Stimulated activated naive B cell treated with anti-CD40 and anti-IgM and Interleukin-4, amounts not matched to agents 10 μg/mL and 1 μg/mL and 100 μg/mL, for 72 hours (primary cell): ENCODE results near the gene ASCL2.

Experiments used
- ATAC-seq, 2 donors: fragments of 150-1000 bp; cut with Tn5 transposase; replicated peaks; 2 replicates each; pipeline ENCODE4 v1.10.0; 2021; ENCODE audit warnings: moderate library complexity in 1 of 2
- DNase-seq: peaks from one replicate; pipeline ENCODE4 v3.0.0; 2021
- H3K27ac Mint-ChIP-seq: one replicate; pipeline ENCODE4 v1.8.0; 2022; ENCODE audit warnings: mild to moderate bottlenecking, mixed read lengths
- H3K27me3 Mint-ChIP-seq, 2 donors: one replicate each; pipeline ENCODE4 v1.8.0; 2022; ENCODE audit warnings: mixed read lengths in 2 of 2
- H3K36me3 Mint-ChIP-seq, 2 donors: one replicate each; pipeline ENCODE4 v1.8.0; 2022; ENCODE audit warnings: mixed read lengths in 2 of 2, mild to moderate bottlenecking in 1 of 2
- H3K4me1 Mint-ChIP-seq, 2 donors: one replicate each; pipeline ENCODE4 v1.8.0; 2022; ENCODE audit warnings: mixed read lengths in 2 of 2, mild to moderate bottlenecking in 1 of 2
- H3K4me3 Mint-ChIP-seq, 2 donors: one replicate each; pipeline ENCODE4 v1.8.0; 2022; ENCODE audit warnings: mild to moderate bottlenecking in 2 of 2, mixed read lengths in 2 of 2, moderate library complexity in 1 of 2
- H3K9me3 Mint-ChIP-seq, 2 donors: one replicate each; pipeline ENCODE4 v1.8.0; 2022; ENCODE audit warnings: mixed read lengths in 2 of 2, mild to moderate bottlenecking in 1 of 2

The ASCL2 gene

GRCh38 chr11:2270322-2271076, at the start of gene ASCL2:
TSS of gene ASCL2 (minus strand) at chr11:2270588. CDS start at chr11:2270332, 256 bp downstream.
- peak within 1 kb of the TSS; percentile 75 for H3K27ac Mint-ChIP-seq
- ATAC-seq (no peak), DNase-seq (no peak)
- peaks cover 22 to 42% of the 10 kb centered on the region in 2 donors for H3K4me1 Mint-ChIP-seq
- H3K9me3 Mint-ChIP-seq: no peaks in the 10 kb centered on the region
- H3K36me3 Mint-ChIP-seq: no peaks in the 10 kb centered on the region
- H3K4me3 Mint-ChIP-seq: peak within 1 kb of the TSS; percentile 74 to 79
- peaks cover 34 to 47% of the 10 kb centered on the region in 2 donors for H3K27me3 Mint-ChIP-seq

DNA sequence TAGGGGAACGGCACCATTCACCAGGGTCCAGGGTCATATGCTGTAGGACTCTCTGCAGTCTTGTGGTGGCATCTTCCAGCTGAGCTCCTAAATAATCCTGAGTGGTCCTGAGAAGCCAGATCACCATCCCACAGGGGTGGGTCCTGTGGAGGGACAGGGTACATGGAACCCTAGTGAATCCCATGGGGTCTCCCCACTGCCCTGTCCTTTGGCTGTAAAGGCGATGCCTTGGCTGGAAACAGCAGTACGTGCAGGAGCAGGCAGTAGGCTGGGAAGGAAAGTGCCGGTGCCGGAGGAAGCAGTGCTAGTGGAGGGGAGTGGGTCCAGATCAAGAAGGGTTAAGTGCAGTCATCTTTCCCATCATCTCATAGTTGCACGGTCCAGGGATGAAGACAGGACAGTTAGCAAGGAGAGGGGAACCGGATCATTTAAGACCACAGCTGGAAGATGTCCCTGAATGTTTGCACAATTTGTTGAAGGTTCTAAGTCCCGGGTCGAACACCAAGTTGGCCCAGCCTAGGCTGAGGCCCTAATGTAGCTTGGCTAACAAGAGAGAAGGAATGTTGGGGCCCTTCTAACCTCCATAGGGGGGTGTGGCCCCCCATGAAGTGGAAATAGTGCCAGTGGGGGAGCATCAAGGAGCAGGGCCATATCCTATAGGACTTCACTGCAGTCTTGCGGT, 49.5 kb upstream of the ASCL2 start:
- ATAC-seq (no peak), DNase-seq (no peak)
- no peak overlapping the region for H3K4me3 Mint-ChIP-seq
- H3K36me3 Mint-ChIP-seq: peaks cover 1 to 8% of the 10 kb centered on the region in 2 donors
- H3K9me3 Mint-ChIP-seq: peaks cover 5 to 8% of the 10 kb centered on the region in 2 donors
- peaks cover 5 to 12% of the 10 kb centered on the region in 2 donors for H3K27me3 Mint-ChIP-seq
- no peak overlapping the region for H3K27ac Mint-ChIP-seq
- peaks cover 0 to 4% of the 10 kb centered on the region in 2 donors for H3K4me1 Mint-ChIP-seq

DNA sequence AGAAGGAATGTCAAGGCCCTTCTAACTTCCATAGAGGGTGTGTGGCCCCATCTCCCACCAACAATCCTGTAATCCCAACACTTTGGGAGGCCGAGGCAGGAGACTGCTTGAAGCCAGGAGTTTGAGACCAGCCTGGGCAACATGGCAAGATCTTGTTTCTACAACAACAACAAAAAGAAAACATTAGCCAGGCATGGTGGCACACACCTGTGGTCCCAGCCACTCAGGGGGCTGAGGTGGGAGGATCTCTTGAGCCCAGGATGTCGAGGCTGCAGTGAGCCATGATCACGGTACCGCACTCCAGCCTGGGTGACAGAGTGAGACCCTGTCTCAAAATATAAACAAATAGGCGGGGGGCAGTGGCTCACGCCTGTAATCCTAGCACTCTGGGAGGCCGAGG, 48.3 kb upstream of the ASCL2 start:
- no peak overlapping the region for H3K4me3 Mint-ChIP-seq
- H3K36me3 Mint-ChIP-seq: peaks cover 1 to 8% of the 10 kb centered on the region in 2 donors
- no peak for ATAC-seq
- DNase-seq: no peak
- H3K27me3 Mint-ChIP-seq: peaks cover 5 to 12% of the 10 kb centered on the region in 2 donors
- H3K27ac Mint-ChIP-seq: no peak overlapping the region
- H3K4me1 Mint-ChIP-seq: peaks cover 0 to 4% of the 10 kb centered on the region in 2 donors
- peaks cover 5 to 7% of the 10 kb centered on the region in 2 donors for H3K9me3 Mint-ChIP-seq

- Mint-ChIP-seq H3K27me3 (peaks cover 10 to 12% of the 10 kb centered on the region in 2 donors), H3K36me3 (peaks cover 1 to 8% of the 10 kb centered on the region in 2 donors), H3K4me3 (no peak overlapping the region), H3K27ac (no peak overlapping the region), H3K9me3 (peaks cover 5 to 7% of the 10 kb centered on the region in 2 donors), H3K4me1 (peaks cover 0 to 4% of the 10 kb centered on the region in 2 donors)
- ATAC-seq (no peak), DNase-seq (no peak)
Observed at GRCh38 chr11:2318123-2318522, 47.7 kb upstream of the ASCL2 start.

GRCh38 chr11:2317354-2318050, 47.1 kb upstream of the ASCL2 start:
- peaks cover 1 to 4% of the 10 kb centered on the region in 2 donors for H3K36me3 Mint-ChIP-seq
- H3K4me1 Mint-ChIP-seq: peaks cover 0 to 4% of the 10 kb centered on the region in 2 donors
- H3K27me3 Mint-ChIP-seq: peaks cover 5 to 7% of the 10 kb centered on the region in 2 donors
- ATAC-seq (no peak), DNase-seq (no peak)
- no peak overlapping the region for H3K27ac Mint-ChIP-seq
- peaks cover 0 to 3% of the 10 kb centered on the region in 2 donors for H3K9me3 Mint-ChIP-seq
- H3K4me3 Mint-ChIP-seq: no peak overlapping the region

DNA sequence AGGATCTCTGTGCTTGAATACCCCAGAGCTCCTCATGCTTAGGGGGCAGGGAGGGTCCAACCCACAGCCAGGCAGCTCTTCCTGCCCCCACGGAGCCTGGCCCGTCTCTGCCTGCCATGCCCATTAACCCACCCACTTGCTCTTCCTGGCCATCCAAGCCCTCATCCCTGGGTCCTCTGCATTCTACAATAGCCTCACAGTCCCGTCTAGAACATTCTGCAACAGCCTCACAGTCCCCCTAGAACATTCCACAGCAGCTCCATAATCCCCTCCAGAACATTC, 46.5 kb upstream of the ASCL2 start:
- Mint-ChIP-seq H3K27me3 (peaks cover 4% of the 10 kb centered on the region in 2 donors), H3K4me1 (peaks cover 0 to 4% of the 10 kb centered on the region in 2 donors), H3K4me3 (no peak overlapping the region), H3K9me3 (peaks cover 0 to 1% of the 10 kb centered on the region in 2 donors), H3K27ac (no peak overlapping the region), H3K36me3 (peaks cover 1 to 4% of the 10 kb centered on the region in 2 donors)
- ATAC-seq (no peak), DNase-seq (no peak)

- no peak for ATAC-seq
- Mint-ChIP-seq H3K27ac (no peak overlapping the region), H3K4me1 (peaks cover 0 to 4% of the 10 kb centered on the region in 2 donors)
Observed at GRCh38 chr11:2316169-2316962, 46.0 kb upstream of the ASCL2 start.

DNA sequence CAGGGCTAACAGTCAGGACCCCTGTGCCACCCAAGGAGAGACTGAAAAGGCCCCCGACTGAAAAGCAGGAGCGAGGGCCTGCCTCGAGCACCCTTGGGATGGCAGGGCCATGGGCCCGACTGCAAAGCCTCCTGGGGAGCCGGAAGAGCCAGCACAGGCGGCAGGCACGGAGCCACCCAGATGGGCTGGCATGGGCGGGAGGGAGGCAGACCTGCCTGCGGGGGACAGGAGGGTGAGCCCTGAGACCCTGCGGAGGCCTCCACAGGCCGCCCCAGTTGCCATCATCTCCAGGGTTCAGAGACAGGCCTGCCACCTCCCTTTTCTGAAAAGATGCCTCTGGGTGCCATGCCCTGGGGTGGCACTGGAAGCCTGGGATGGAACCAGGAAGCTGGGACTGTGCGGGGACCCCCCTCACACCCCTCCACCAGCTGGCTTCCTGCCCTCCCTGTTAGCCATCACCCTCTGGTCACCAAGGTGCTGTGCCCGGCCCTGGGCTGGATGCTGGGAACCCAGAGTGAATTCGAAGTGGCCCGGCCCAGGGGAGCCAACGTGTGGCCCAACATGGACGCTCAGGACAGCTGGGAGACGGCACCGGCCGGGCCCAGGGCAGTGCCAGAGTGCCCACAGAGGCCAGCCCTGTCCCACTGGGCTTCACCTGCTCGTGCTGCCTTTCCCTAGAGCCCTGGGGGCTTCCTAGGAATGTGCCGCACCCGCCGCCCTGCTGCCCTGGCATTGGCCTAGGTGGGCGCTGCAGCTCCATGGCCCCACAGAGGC, 45.2 kb upstream of the ASCL2 start:
- Mint-ChIP-seq H3K27ac (no peak overlapping the region), H3K4me3 (no peak overlapping the region), H3K9me3 (peaks cover 0 to 1% of the 10 kb centered on the region in 2 donors), H3K27me3 (peaks cover 4% of the 10 kb centered on the region in 2 donors), H3K4me1 (peaks cover 0 to 4% of the 10 kb centered on the region in 2 donors), H3K36me3 (peaks cover 1 to 4% of the 10 kb centered on the region in 2 donors)
- no peak for DNase-seq
- no peak for ATAC-seq

More at GRCh38 chr11:2316169-2316962, 46.0 kb upstream of the ASCL2 start:
- Mint-ChIP-seq H3K9me3 (peaks cover 0 to 1% of the 10 kb centered on the region in 2 donors), H3K4me3 (no peak overlapping the region), H3K27me3 (peaks cover 4% of the 10 kb centered on the region in 2 donors), H3K36me3 (peaks cover 1 to 4% of the 10 kb centered on the region in 2 donors)
- no peak for DNase-seq

GRCh38 chr11:2314525-2315394, 44.4 kb upstream of the ASCL2 start:
- H3K9me3 Mint-ChIP-seq: peaks cover 0 to 1% of the 10 kb centered on the region in 2 donors
- peaks cover 2 to 4% of the 10 kb centered on the region in 2 donors for H3K27me3 Mint-ChIP-seq
- H3K36me3 Mint-ChIP-seq: peaks cover 1 to 4% of the 10 kb centered on the region in 2 donors
- H3K4me3 Mint-ChIP-seq: no peak overlapping the region
- H3K27ac Mint-ChIP-seq: no peak overlapping the region
- ATAC-seq: no peak
- DNase-seq: no peak
- peaks cover 0 to 4% of the 10 kb centered on the region in 2 donors for H3K4me1 Mint-ChIP-seq

GRCh38 chr11:2314136-2314524, 43.7 kb upstream of the ASCL2 start:
- no peak overlapping the region for H3K4me3 Mint-ChIP-seq

DNA sequence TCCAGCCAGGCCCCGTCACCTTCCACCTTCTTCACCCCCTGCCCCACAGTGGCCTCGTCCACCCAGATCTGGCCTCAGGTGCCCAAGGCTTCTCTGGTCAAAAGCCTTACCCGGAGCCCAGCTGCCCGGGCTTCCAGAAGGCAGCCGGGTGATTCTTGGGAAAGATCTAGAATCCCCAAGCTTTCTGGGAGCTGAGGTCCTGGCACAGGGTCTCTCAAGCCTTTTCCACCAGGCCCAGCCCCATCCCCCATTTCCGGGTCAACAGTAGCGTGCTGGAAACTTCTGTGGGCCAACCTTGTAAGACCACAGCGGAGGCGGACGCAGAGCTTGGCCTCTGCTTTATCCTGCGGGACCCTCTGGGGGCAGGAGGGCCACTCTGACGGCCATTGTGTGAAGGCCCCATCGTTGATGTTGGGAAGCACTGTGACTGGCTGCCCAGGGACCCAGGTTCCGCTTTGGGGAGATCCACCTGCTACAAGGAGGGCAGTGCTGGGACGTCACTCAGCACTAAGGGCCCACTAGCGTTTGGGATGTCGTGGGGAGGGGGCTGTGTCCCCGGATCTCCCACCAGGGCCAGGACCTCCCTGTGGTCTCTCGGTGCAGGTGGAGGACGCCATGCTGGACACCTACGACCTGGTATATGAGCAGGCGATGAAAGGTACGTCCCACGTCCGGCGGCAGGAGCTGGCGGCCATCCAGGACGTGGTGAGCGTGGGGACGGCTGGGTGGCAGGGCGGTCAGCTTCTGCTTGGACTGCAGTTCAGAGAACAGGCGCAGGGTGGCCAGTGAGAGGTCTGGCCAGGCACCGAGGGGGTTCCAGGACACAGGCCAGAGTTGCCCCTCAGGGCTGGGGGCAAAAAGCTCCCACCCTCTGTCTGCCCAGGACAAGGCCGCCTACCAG, 42.9 kb upstream of the ASCL2 start:
- ATAC-seq: no peak
- H3K4me1 Mint-ChIP-seq: peaks cover 0 to 4% of the 10 kb centered on the region in 2 donors
- H3K4me3 Mint-ChIP-seq: no peak overlapping the region
- peaks cover 0 to 4% of the 10 kb centered on the region in 2 donors for H3K27me3 Mint-ChIP-seq
- H3K27ac Mint-ChIP-seq: no peak overlapping the region
- DNase-seq: no peak
- H3K9me3 Mint-ChIP-seq: peaks cover 0 to 1% of the 10 kb centered on the region in 2 donors
- peaks cover 1 to 4% of the 10 kb centered on the region in 2 donors for H3K36me3 Mint-ChIP-seq

More at GRCh38 chr11:2314136-2314524, 43.7 kb upstream of the ASCL2 start:
- peaks cover 0 to 4% of the 10 kb centered on the region in 2 donors for H3K27me3 Mint-ChIP-seq
- H3K27ac Mint-ChIP-seq: no peak overlapping the region
- peaks cover 0 to 1% of the 10 kb centered on the region in 2 donors for H3K9me3 Mint-ChIP-seq
- DNase-seq: no peak
- H3K4me1 Mint-ChIP-seq: peaks cover 0 to 4% of the 10 kb centered on the region in 2 donors
- H3K36me3 Mint-ChIP-seq: peaks cover 1 to 4% of the 10 kb centered on the region in 2 donors
- ATAC-seq: no peak
